Measurements from ENCODE around the gene MRPL43. TPM values are rescaled to one million over a fixed set of nuclear protein-coding genes. Genes with fewer than 3 reads are reported as not detected.

The MRPL43 gene
- total RNA-seq, 4 donors from 2014 or later = 57.3 to 86.7 (median 65.3) TPM

DNA sequence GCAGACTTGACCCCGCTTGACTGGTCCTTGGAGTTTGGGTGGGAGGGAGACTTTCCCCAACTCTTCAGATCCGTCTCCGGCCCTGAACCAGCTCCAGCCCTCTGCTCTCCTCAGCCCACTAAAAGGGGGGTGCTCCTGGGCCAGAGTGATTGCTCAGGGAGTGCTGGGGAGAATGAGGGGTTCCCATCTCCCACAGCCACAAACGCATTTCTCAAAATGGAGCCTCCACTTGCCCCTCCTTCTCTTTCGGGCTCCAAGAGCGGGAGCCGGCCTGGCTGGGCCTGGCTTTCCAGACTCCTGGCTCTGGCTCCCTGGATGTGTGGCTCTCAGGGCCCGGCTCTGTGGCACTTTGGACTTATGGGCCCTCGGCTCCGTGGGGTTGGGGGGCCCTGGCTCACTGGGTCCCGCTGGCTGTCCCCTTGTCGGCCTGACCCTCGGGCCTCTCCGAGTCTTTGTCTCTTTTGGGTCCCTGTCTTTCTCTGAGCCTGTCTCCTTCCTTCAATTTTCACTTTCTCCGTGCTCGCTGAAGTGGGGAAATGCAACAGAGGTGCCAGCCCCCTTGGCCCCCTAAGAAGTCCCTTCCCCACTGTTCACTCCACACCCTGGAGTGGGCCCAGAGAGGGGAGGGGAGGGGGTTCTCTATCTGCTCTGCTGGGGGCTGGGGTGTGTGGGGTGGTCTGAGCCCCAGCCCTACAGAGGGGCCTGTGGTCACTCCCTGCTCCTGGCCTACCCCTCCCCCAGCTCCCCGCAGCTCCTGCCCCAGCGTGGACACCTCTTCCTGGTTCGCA lies 13.0 kb upstream of the MRPL43 start:
- TF ChIP-seq, protein P1, sequence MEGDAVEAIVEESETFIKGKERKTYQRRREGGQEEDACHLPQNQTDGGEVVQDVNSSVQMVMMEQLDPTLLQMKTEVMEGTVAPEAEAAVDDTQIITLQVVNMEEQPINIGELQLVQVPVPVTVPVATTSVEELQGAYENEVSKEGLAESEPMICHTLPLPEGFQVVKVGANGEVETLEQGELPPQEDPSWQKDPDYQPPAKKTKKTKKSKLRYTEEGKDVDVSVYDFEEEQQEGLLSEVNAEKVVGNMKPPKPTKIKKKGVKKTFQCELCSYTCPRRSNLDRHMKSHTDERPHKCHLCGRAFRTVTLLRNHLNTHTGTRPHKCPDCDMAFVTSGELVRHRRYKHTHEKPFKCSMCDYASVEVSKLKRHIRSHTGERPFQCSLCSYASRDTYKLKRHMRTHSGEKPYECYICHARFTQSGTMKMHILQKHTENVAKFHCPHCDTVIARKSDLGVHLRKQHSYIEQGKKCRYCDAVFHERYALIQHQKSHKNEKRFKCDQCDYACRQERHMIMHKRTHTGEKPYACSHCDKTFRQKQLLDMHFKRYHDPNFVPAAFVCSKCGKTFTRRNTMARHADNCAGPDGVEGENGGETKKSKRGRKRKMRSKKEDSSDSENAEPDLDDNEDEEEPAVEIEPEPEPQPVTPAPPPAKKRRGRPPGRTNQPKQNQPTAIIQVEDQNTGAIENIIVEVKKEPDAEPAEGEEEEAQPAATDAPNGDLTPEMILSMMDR (IDR thresholded peaks at IDR 0.05; ENCODE audit: low read depth) = no peak

DNA sequence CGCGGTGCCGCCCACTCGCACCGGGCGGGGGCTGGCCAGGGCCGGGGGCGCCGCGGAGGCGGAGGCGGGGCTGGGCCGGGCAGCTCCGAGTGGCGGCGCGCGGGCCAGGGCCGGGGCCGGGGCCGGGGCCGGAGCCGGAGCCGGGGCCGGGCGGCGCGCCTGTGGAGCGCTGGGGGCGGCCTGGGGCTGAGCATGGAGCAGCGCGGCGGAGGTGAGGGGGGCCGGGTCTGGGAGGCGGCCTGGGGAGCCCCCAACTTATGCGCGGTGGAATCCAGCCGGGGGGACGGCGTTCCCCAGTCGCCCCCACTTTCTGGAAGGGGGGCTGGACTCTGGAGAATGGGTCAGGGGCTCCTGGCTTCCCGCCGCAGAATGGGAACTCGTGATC lies 12.4 kb upstream of the MRPL43 start, which contains the start of gene LZTS2:
Gene LZTS2 (plus strand): TSS at position 67 of the 385 bp plus-strand sequence. CDS start 2,731 bp downstream, outside the sequence.
- TF ChIP-seq, protein P1 (IDR thresholded peaks at IDR 0.05; ENCODE audit: low read depth) = no peak

DNA sequence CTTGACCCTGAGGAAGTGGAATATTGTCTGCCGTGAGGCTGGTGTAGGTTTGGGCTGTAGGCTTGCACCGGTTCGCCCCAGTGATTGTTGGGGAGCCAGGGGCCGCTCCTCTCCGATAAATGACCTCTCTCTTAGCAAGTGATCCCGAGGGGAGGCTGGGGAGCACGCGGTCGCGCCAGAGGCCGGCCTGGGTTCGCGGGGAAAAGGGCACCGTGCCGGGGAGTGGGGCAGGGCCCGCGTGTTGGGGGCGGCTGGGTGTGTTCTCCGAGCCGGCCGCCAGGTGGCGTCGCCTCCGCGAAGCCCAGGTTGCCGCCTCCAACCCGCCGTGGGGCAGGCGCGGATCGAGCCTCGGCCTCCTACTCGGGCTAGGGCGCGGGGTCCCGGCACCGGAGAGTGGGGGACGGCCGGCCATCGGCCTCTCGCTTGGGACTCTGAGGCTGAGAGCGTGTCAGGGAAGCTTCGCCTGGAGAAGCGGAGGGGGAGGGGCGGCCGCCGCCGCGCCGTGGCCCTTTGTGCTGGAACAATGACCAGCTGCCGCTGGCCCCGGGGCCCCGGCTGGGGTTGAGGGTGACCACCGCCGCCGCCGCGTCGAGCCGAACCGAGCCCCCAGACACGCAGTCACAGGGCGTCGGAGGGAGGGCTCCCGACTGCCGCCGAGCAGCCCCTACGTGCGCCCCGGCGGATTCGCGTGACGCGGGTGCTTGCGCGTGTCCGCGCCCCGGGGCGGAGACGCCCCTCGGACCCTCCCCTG lies 11.9 kb upstream of the MRPL43 start:
- TF ChIP-seq, protein P1 (IDR thresholded peaks at IDR 0.05; ENCODE audit: low read depth) = no peak

GRCh38 chr10:100998183-100998990 lies 11.1 kb upstream of the MRPL43 start:
- TF ChIP-seq, protein P1 (IDR thresholded peaks at IDR 0.05; ENCODE audit: low read depth) = no peak

DNA sequence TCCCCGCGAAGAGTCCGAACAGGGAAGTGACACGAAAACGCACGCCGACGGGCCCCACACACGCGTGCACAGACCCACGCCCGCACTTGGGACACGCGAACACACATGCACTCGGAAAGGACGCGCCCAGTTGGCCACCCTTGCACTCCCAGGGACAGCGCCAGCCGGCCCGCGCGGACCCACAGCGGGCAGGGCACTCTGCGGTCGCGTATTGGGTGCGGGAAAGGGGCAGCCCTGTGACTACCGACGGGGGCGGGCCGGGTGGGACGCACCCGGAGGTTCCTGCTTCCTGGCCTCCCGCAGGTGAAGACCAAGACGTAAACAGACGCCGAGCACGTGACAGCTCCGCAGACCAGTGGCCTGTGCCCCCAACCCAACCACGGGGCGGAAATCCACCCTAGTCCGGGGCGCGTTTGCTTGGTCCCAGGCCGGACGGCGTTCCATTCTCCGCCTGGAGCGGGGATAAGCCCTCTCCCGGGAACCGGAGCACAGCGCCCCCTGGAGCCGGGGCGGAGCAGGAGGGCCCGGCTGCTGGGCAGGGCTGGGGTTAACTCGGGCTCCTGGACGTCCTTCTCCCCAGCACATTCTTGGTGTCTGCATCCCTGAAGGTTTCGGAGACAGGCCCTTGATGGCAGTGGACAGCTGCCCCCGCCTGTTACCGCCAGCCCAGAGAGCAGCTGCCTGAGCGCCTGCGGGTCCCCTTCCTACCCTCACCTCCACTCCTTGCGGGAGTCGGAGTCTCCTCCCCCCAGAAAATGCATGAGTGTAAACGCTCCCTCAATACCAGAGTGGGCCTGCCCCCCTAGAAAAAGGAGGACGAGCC lies 10.3 kb upstream of the MRPL43 start:
- TF ChIP-seq, protein P1 (IDR thresholded peaks at IDR 0.05; ENCODE audit: low read depth) = no peak

GRCh38 chr10:100996678-100997359 lies 9.5 kb upstream of the MRPL43 start:
- TF ChIP-seq, protein P1 (IDR thresholded peaks at IDR 0.05; ENCODE audit: low read depth) = no peak

All from subcutaneous adipose tissue (tissue), 4 donors.